Endothelial cell of umbilical vein (primary cell): ENCODE data around the gene ACTL10. TPM values are rescaled to one million over a fixed set of nuclear protein-coding genes. Genes with fewer than 3 reads are reported as not detected.

Experiments used
- BruUV-seq: library from RNA; stranded (reverse); fragments of 400-500 nt; replicated peaks from 2 replicates; lab custom pipeline; 2021; lab: Mats Ljungman, UMichigan
- CTCF ChIA-PET: fragments of 300-600, 350-600 bp; sonication (Branson Sonifier 250); formaldehyde crosslinking; loops from one replicate; lab custom pipeline; 2021; ENCODE audit warnings: antibody characterized with exemption, inconsistent platforms; lab: Charles Lee
- POLR2A ChIA-PET: fragments of 300-600, 350-600 bp; sonication (Branson Sonifier 250); formaldehyde crosslinking; loops from one replicate; lab custom pipeline; 2021; ENCODE audit warnings: antibody characterized with exemption, inconsistent platforms; lab: Charles Lee
- DNase-seq: peaks from one replicate; pipeline ENCODE4 v3.0.0-alpha.2; 2011; ENCODE audit warnings: low read depth, low spot score
- FAIRE-seq: peaks from 2 replicates; lab custom pipeline; 2011; peaks lifted over from hg19 to GRCh38; lab: Jason Lieb, UNC
- H2AFZ ChIP-seq: 2 replicates; pipeline ENCODE4 v1.6.0; 2012; ENCODE audit warnings: low read depth, low read length, control low read depth, inconsistent platforms
- H3K27ac ChIP-seq: 2 replicates; pipeline ENCODE4 v1.5.1; 2011; ENCODE audit warnings: low read depth, mild to moderate bottlenecking, control low read depth, low read length, moderate library complexity; ENCODE audit not compliant: insufficient read depth
- H3K27me3 ChIP-seq, 2 experiments: 2 replicates each; pipeline versions ENCODE4 v1.6.0 to v1.6.1; 2011; ENCODE audit warnings: low read length in 2 of 2, mixed read lengths in 1 of 2; ENCODE audit not compliant: control insufficient read depth in 2 of 2, insufficient read depth in 2 of 2
- H3K36me3 ChIP-seq, 2 experiments: 2 replicates in 1 of 2; 3 replicates in 1 of 2; pipeline ENCODE4 v1.5.1; 2011; ENCODE audit warnings: low read length in 2 of 2, mild to moderate bottlenecking in 1 of 2, moderate library complexity in 1 of 2; ENCODE audit not compliant: control insufficient read depth in 2 of 2, insufficient read depth in 2 of 2; ENCODE audit errors: extremely low read depth in 1 of 2
- H3K4me1 ChIP-seq: 3 replicates; pipeline ENCODE4 v1.5.1; 2011; ENCODE audit warnings: mild to moderate bottlenecking, low read length; ENCODE audit not compliant: control insufficient read depth, insufficient read depth; ENCODE audit errors: extremely low read depth
- H3K4me2 ChIP-seq: 2 replicates; pipeline ENCODE4 v1.6.1; 2011; ENCODE audit warnings: low read length, control low read depth, mixed read lengths; ENCODE audit not compliant: insufficient read depth
- H3K4me3 ChIP-seq, 3 experiments: fragments of 200-600 bp in 1 of 3; sonication (generic), shearing (Covaris generic) in 1 of 3; replicated peaks in 1 of 3; 2 replicates each; pipeline ENCODE4 v1.5.1; 2011 to 2016; ENCODE audit warnings: control low read depth in 3 of 3, low read length in 3 of 3, mild to moderate bottlenecking in 2 of 3, inconsistent platforms in 1 of 3, low read depth in 1 of 3, moderate library complexity in 1 of 3; ENCODE audit not compliant: insufficient read depth in 1 of 3
- H3K79me2 ChIP-seq: 2 replicates; pipeline ENCODE4 v1.6.0; 2012; ENCODE audit warnings: low read length, inconsistent platforms; ENCODE audit not compliant: control insufficient read depth, insufficient read depth
- H3K9ac ChIP-seq: replicated peaks from 2 replicates; pipeline ENCODE3; 2011; ENCODE audit warnings: low read length, control low read depth; ENCODE audit not compliant: insufficient read depth; ENCODE audit errors: extremely low read depth
- H3K9me1 ChIP-seq: replicated peaks from 3 replicates; pipeline ENCODE4 v1.6.0; 2011; ENCODE audit warnings: mild to moderate bottlenecking, low read length; ENCODE audit not compliant: control insufficient read depth, insufficient read depth; ENCODE audit errors: extremely low read depth
- H3K9me3 ChIP-seq: replicated peaks from 2 replicates; pipeline ENCODE4 v1.5.1; 2012; ENCODE audit warnings: low read length, inconsistent platforms; ENCODE audit not compliant: control insufficient read depth, insufficient read depth
- H4K20me1 ChIP-seq: replicated peaks from 2 replicates; pipeline ENCODE3; 2011; ENCODE audit warnings: mild to moderate bottlenecking, low read length; ENCODE audit not compliant: control insufficient read depth, insufficient read depth; ENCODE audit errors: extremely low read depth
- CTCF ChIP-seq, 2 donors: IDR thresholded peaks; 1 replicate in 1 of 2; 2 replicates in 1 of 2; pipeline ENCODE4 v1.5.1; 2011; ENCODE audit warnings: low read length in 2 of 2, mild to moderate bottlenecking in 2 of 2, moderate library complexity in 2 of 2, control low read depth in 1 of 2, inconsistent platforms in 1 of 2, low read depth in 1 of 2; ENCODE audit not compliant: insufficient read depth in 1 of 2; ENCODE audit errors: extremely low read depth in 1 of 2
- EZH2 ChIP-seq: IDR thresholded peaks from 2 replicates; pipeline ENCODE4 v1.6.1; 2012; ENCODE audit warnings: borderline replicate concordance, low read depth, mild to moderate bottlenecking, moderate library complexity, low read length, inconsistent platforms; ENCODE audit not compliant: severe bottlenecking
- FOS ChIP-seq: IDR thresholded peaks from 2 replicates; pipeline ENCODE4 v1.6.1; 2011; ENCODE audit warnings: mild to moderate bottlenecking, low read length, moderate library complexity, borderline replicate concordance; ENCODE audit not compliant: insufficient read depth
- GATA2 ChIP-seq: IDR thresholded peaks from 2 replicates; pipeline ENCODE4 v1.7.0; 2011; ENCODE audit warnings: low read depth, mild to moderate bottlenecking, moderate library complexity, mixed read lengths, low read length; ENCODE audit not compliant: insufficient read length, insufficient read depth
- JUN ChIP-seq: IDR thresholded peaks from 2 replicates; pipeline ENCODE4 v1.6.1; 2011; ENCODE audit warnings: borderline replicate concordance, low read depth; ENCODE audit not compliant: insufficient read length, insufficient read depth
- MAX ChIP-seq: IDR thresholded peaks from 2 replicates; pipeline ENCODE4 v1.6.1; 2011; ENCODE audit not compliant: insufficient read depth, insufficient read length
- MYC ChIP-seq: IDR thresholded peaks from one replicate; pipeline ENCODE4 v1.6.1; 2011; ENCODE audit warnings: mild to moderate bottlenecking, low read depth, low read length
- POLR2A ChIP-seq: IDR thresholded peaks from 2 replicates; pipeline ENCODE4 v1.6.1; 2012; ENCODE audit warnings: low read depth, mild to moderate bottlenecking, control low read depth, low read length
- POLR2AphosphoS5 ChIP-seq: IDR thresholded peaks from 2 replicates; pipeline ENCODE4 v1.6.1; 2012; ENCODE audit warnings: low read depth, mild to moderate bottlenecking, control low read depth, low read length, moderate library complexity; ENCODE audit not compliant: insufficient read depth
- dilution Hi-C: fragments of 300-500 bp; cut with MboI; formaldehyde crosslinking; loops from one replicate; pipeline ENCODE4 v1.15.0; 2019; ENCODE audit warnings: low sequenced_read_pairs; ENCODE audit not compliant: extremely low pct_ligation_motif_present
- intact Hi-C: fragments of 100-400 bp; cut with micrococcal nuclease; formaldehyde crosslinking; loops from one replicate; pipeline ENCODE4 v1.10.0; 2022
- polyA plus RNA-seq, 4 experiments: library from polyadenylated mRNA; depleted of rRNA in 3 of 4; stranded (reverse) in 3 of 4; unstranded in 1 of 4; fragments of >200 nt; gene quantifications; 2 replicates each; pipeline versions ENCODE4 v1.2.1 to v1.2.3, GENCODE V29; 2011 to 2012; ENCODE audit warnings: missing spikeins in 1 of 4
- total RNA-seq: library from RNA; stranded (reverse); gene quantifications from 2 replicates; pipeline ENCODE4 v1.2.3, GENCODE V29; 2021

Gene ACTL10
- total and polyA plus RNA-seq, 2 donors (not counting 3 experiments of a cell fraction or from before 2014, with no cell fraction given) = 0.92 to 1.4 TPM

DNA sequence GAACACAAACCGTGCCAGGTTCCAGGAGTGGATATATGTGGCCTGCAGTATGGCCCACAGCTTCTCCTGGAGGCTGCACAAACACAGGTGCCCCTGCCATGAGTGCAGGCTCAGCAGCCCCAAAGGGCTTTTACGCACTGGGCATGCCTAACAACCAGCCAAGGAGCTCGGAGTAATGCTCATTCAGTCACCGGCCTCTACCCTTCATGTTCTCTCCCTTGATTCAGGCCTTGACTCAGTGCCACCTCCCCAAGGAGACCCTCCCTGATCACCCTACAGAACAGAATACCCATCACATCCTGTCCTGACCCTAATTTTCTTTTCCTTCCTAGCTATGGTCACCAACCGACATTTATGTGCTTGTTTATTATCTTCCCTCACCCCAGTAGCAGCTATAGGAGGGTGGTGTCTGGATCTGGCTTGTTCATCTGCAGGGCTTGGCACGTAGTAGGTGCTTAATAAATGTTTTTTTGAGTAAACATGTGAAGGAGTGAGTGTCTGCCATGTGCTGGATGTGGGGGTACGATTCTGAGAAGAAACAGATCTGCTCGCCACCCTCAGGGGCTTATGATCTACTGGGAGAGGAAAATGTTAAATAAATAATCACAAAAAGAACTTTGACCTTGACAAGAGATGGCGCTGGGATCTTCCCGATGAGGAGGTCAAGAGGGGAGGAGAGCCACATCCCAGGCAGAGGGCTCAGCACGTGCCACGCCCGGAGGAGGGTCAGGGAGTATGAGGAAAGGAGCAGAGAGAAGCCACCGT is 44.1 kb downstream of the ACTL10 start:
- H3K4me3 ChIP-seq = no peak overlapping the region
- H3K9ac ChIP-seq = no peak overlapping the region
- H3K9me3 ChIP-seq = no peaks in the 10 kb centered on the region
- H3K27me3 ChIP-seq = no peaks in the 10 kb centered on the region
- H3K4me1 ChIP-seq = no peaks in the 10 kb centered on the region
- no peaks in the 10 kb centered on the region for H3K9me1 ChIP-seq
- intact Hi-C loops = no loop called here
- TF ChIP-seq JUN (no peak), FOS (no peak), MAX (no peak), EZH2 (no peak), GATA2 (no peak)
- H2AFZ ChIP-seq = no peak overlapping the region
- peaks cover 0 to 2% of the 10 kb centered on the region in 2 experiments for H3K36me3 ChIP-seq
- H3K27ac ChIP-seq = no peak overlapping the region
- no peak overlapping the region for H3K4me2 ChIP-seq
- no peak for FAIRE-seq
- POLR2A ChIA-PET = no interaction called here
- H4K20me1 ChIP-seq = no peaks in the 10 kb centered on the region
- dilution Hi-C loops = no loop called here
- no peaks in the 10 kb centered on the region for H3K79me2 ChIP-seq
- CTCF ChIA-PET = no interaction called here
- BruUV-seq = no TSS peak
- no peak for DNase-seq

DNA sequence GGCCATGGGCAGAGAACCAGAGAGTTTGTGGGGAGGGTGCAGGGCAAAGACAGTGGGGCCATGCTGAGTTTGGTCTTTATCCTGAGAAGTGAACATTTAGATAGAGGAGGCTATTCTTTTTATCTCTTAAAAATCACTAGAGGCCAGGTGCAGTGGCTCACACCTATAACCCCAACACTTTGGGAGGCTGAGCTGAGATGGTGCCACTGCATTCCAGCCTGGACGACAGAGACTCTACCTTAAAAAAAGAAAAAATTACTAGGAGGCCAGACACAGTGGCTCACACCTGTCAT is 44.6 kb downstream of the ACTL10 start:
- ChIA-PET POLR2A (no interaction called here), CTCF (no interaction called here)
- TF ChIP-seq FOS (no peak), MAX (no peak), JUN (no peak), MYC (no peak), GATA2 (no peak), POLR2AphosphoS5 (no peak), EZH2 (no peak), POLR2A (no peak), CTCF (IDR thresholded peaks at IDR 0.05; ENCODE audit: extremely low read depth in 1 of 2, insufficient read depth in 1 of 2, low read depth in 1 of 2, low read length in 2 of 2) (no peak)
- dilution Hi-C loops (no loop called here), intact Hi-C loops (no loop called here)
- DNase-seq (no peak), FAIRE-seq (no peak)
- no peak overlapping the region for H2AFZ ChIP-seq
- H3K27ac ChIP-seq = no peak overlapping the region
- no TSS peak for BruUV-seq
- no peaks in the 10 kb centered on the region for H3K9me3 ChIP-seq
- no peak overlapping the region for H3K4me3 ChIP-seq
- no peaks in the 10 kb centered on the region for H3K9me1 ChIP-seq
- no peaks in the 10 kb centered on the region for H3K79me2 ChIP-seq
- H3K4me2 ChIP-seq = no peak overlapping the region
- no peaks in the 10 kb centered on the region for H4K20me1 ChIP-seq
- H3K27me3 ChIP-seq = no peaks in the 10 kb centered on the region
- H3K9ac ChIP-seq = no peak overlapping the region
- H3K4me1 ChIP-seq = no peaks in the 10 kb centered on the region
- H3K36me3 ChIP-seq = peaks cover 0 to 2% of the 10 kb centered on the region in 2 experiments
